IMR-90 (cell line): ENCODE results near the gene SPACDR. TPM values are rescaled to one million over a fixed set of nuclear protein-coding genes. Genes with fewer than 3 reads are reported as not detected.

Experiments used
- ATAC-seq: fragments of 200-7000 bp; cut with Tn5 transposase; 2 replicates; pipeline ENCODE4 v1.9.1; 2020; ENCODE audit warnings: low read depth, mild to moderate bottlenecking, moderate library complexity
- BruUV-seq: library from RNA; stranded (reverse); fragments of 400-500 nt; replicated peaks from 2 replicates; lab custom pipeline; 2021; lab: Mats Ljungman, UMichigan
- CTCF ChIA-PET: fragments of 300-600 bp; formaldehyde crosslinking; extraction: SDS; loops from one replicate; lab custom pipeline; 2021; ENCODE audit warnings: antibody characterized with exemption; lab: Yijun Ruan, JAX
- POLR2A ChIA-PET: fragments of 300-600 bp; sonication (Branson Sonifier 250); formaldehyde crosslinking; loops from one replicate; lab custom pipeline; 2022; ENCODE audit warnings: antibody characterized with exemption; ENCODE audit not compliant: unreplicated experiment; lab: Charles Lee
- DNase-seq: peaks from one replicate; pipeline ENCODE4 v3.0.0; 2013
- H2AFZ ChIP-seq: replicated peaks from 2 replicates; pipeline ENCODE3; 2013; ENCODE audit warnings: low read length, mild to moderate bottlenecking; ENCODE audit not compliant: poor library complexity
- H2AK5ac ChIP-seq: 2 replicates; pipeline ENCODE4 v1.6.1; 2013; ENCODE audit warnings: low read depth, low read length, inconsistent platforms
- H2AK9ac ChIP-seq: replicated peaks from 2 replicates; pipeline ENCODE3; 2013; ENCODE audit warnings: mild to moderate bottlenecking, low read depth, low read length, moderate library complexity; ENCODE audit not compliant: poor library complexity
- H2BK120ac ChIP-seq: 2 replicates; pipeline ENCODE4 v1.6.1; 2013; ENCODE audit warnings: low read depth, low read length, inconsistent platforms
- H2BK15ac ChIP-seq: 3 replicates; pipeline ENCODE4 v1.6.1; 2013; ENCODE audit warnings: low read depth, low read length, inconsistent platforms
- H2BK20ac ChIP-seq: 2 replicates; pipeline ENCODE4 v1.6.1; 2013; ENCODE audit warnings: low read depth, mild to moderate bottlenecking, inconsistent platforms, low read length, moderate library complexity
- H2BK5ac ChIP-seq: 2 replicates; pipeline ENCODE4 v1.6.1; 2013; ENCODE audit warnings: mild to moderate bottlenecking, low read depth, low read length, inconsistent platforms; ENCODE audit not compliant: poor library complexity, severe bottlenecking
- H3K14ac ChIP-seq: replicated peaks from 2 replicates; pipeline ENCODE4 v1.6.1; 2013; ENCODE audit warnings: low read depth, low read length, inconsistent platforms
- H3K18ac ChIP-seq: 2 replicates; pipeline ENCODE4 v1.6.1; 2013; ENCODE audit warnings: low read depth, low read length, control low read depth
- H3K23ac ChIP-seq: 2 replicates; pipeline ENCODE4 v1.6.1; 2013; ENCODE audit warnings: low read depth, low read length, inconsistent platforms
- H3K27ac ChIP-seq: 2 replicates; pipeline ENCODE4 v1.5.1; 2013; ENCODE audit warnings: mild to moderate bottlenecking, control low read depth, low read length; ENCODE audit not compliant: insufficient read depth
- H3K27me3 ChIP-seq: 2 replicates; pipeline ENCODE4 v1.6.1; 2013; ENCODE audit warnings: low read length; ENCODE audit not compliant: control insufficient read depth, insufficient read depth
- H3K36me3 ChIP-seq: 2 replicates; pipeline ENCODE4 v1.6.1; 2013; ENCODE audit warnings: low read length, mixed read lengths; ENCODE audit not compliant: control insufficient read depth, insufficient read depth
- H3K4ac ChIP-seq: 2 replicates; pipeline ENCODE4 v1.6.1; 2013; ENCODE audit warnings: low read depth, low read length, inconsistent platforms
- H3K4me1 ChIP-seq: 2 replicates; pipeline ENCODE4 v1.6.1; 2013; ENCODE audit warnings: low read length, mixed read lengths; ENCODE audit not compliant: control insufficient read depth, insufficient read depth
- H3K4me2 ChIP-seq: 2 replicates; pipeline ENCODE4 v1.6.1; 2013; ENCODE audit warnings: low read depth, mild to moderate bottlenecking, control low read depth, low read length, moderate library complexity
- H3K4me3 ChIP-seq: 2 replicates; pipeline ENCODE4 v1.5.1; 2013; ENCODE audit warnings: low read depth, mild to moderate bottlenecking, control low read depth, low read length, moderate library complexity; ENCODE audit not compliant: insufficient read depth
- H3K56ac ChIP-seq: 2 replicates; pipeline ENCODE4 v1.6.1; 2013; ENCODE audit warnings: low read length, inconsistent platforms; ENCODE audit not compliant: insufficient read depth; ENCODE audit errors: extremely low read depth
- H3K79me1 ChIP-seq, 2 experiments: 2 replicates each; pipeline ENCODE4 v1.6.1; 2013; ENCODE audit warnings: low read length in 2 of 2, inconsistent platforms in 1 of 2, low read depth in 1 of 2
- H3K9ac ChIP-seq: 2 replicates; pipeline ENCODE4 v1.6.1; 2013; ENCODE audit warnings: low read depth, low read length, control low read depth
- H3K9me1 ChIP-seq: 2 replicates; pipeline ENCODE4 v1.6.1; 2013; ENCODE audit warnings: low read length, inconsistent platforms; ENCODE audit not compliant: insufficient read depth
- H3K9me3 ChIP-seq: 2 replicates; pipeline ENCODE4 v1.6.1; 2013; ENCODE audit warnings: low read length; ENCODE audit not compliant: control insufficient read depth, insufficient read depth
- H4K20me1 ChIP-seq: 2 replicates; pipeline ENCODE4 v1.6.1; 2013; ENCODE audit warnings: low read length, inconsistent platforms; ENCODE audit not compliant: insufficient read depth
- H4K5ac ChIP-seq: 2 replicates; pipeline ENCODE4 v1.6.1; 2013; ENCODE audit warnings: mild to moderate bottlenecking, low read depth, low read length, control low read depth
- H4K8ac ChIP-seq, 2 experiments: 2 replicates each; pipeline ENCODE4 v1.6.1; 2013; ENCODE audit warnings: low read depth in 2 of 2, low read length in 2 of 2, control low read depth in 1 of 2, inconsistent platforms in 1 of 2
- H4K91ac ChIP-seq: 2 replicates; pipeline ENCODE4 v1.6.1; 2013; ENCODE audit warnings: low read depth, low read length, inconsistent platforms; ENCODE audit not compliant: insufficient read depth
- BHLHE40 ChIP-seq: fragments of 150-350 bp; IDR thresholded peaks from 2 replicates; pipeline ENCODE4 v1.6.1; 2016; ENCODE audit warnings: mild to moderate bottlenecking, low read depth, low read length
- CEBPB ChIP-seq: IDR thresholded peaks from 2 replicates; pipeline ENCODE4 v1.6.1; 2012; ENCODE audit warnings: low read depth, low read length, improper control_type of control experiment
- CHD1 ChIP-seq: IDR thresholded peaks from 2 replicates; pipeline ENCODE4 v1.6.1; 2012; ENCODE audit warnings: low read depth, low read length, improper control_type of control experiment
- CTCF ChIP-seq: conservative IDR thresholded peaks from 2 replicates; pipeline ENCODE4 v1.5.1; 2012; ENCODE audit warnings: mild to moderate bottlenecking, low read depth, low read length, improper control_type of control experiment
- ELK1 ChIP-seq: fragments of 150-350 bp; IDR thresholded peaks from 2 replicates; pipeline ENCODE4 v1.6.1; 2016; ENCODE audit warnings: low read depth, mild to moderate bottlenecking, low read length, moderate library complexity, borderline replicate concordance
- FOS ChIP-seq: fragments of 150-350 bp; IDR thresholded peaks from 2 replicates; pipeline ENCODE4 v1.6.1; 2016; ENCODE audit warnings: low read depth, low read length
- MAFK ChIP-seq: IDR thresholded peaks from 2 replicates; pipeline ENCODE4 v1.6.1; 2012; ENCODE audit warnings: low read depth, low read length, improper control_type of control experiment
- MAZ ChIP-seq: IDR thresholded peaks from 2 replicates; pipeline ENCODE4 v1.6.1; 2012; ENCODE audit warnings: low read depth, mild to moderate bottlenecking, low read length, improper control_type of control experiment, moderate library complexity, borderline replicate concordance
- MXI1 ChIP-seq: IDR thresholded peaks from 2 replicates; pipeline ENCODE4 v1.6.1; 2012; ENCODE audit warnings: low read depth, mild to moderate bottlenecking, low read length, moderate library complexity, borderline replicate concordance
- NFE2L2 ChIP-seq: fragments of 150-350 bp; IDR thresholded peaks from 2 replicates; pipeline ENCODE4 v1.6.1; 2016; ENCODE audit warnings: low read depth, mild to moderate bottlenecking, low read length
- POLR2A ChIP-seq: IDR thresholded peaks from 2 replicates; pipeline ENCODE4 v1.6.1; 2012; ENCODE audit warnings: mild to moderate bottlenecking, low read depth, low read length
- RAD21 ChIP-seq: IDR thresholded peaks from 2 replicates; pipeline ENCODE4 v1.6.1; 2012; ENCODE audit warnings: low read length, improper control_type of control experiment
- RCOR1 ChIP-seq: IDR thresholded peaks from 2 replicates; pipeline ENCODE4 v1.6.1; 2012; ENCODE audit warnings: mild to moderate bottlenecking, low read length, improper control_type of control experiment; ENCODE audit not compliant: insufficient replicate concordance
- RFX5 ChIP-seq: IDR thresholded peaks from 2 replicates; pipeline ENCODE4 v1.8.0; 2012; ENCODE audit warnings: low read depth, mild to moderate bottlenecking, low read length, moderate library complexity
- SMC3 ChIP-seq: fragments of 150-350 bp; IDR thresholded peaks from 2 replicates; pipeline ENCODE4 v1.6.1; 2016; ENCODE audit warnings: low read depth, mild to moderate bottlenecking, antibody characterized with exemption, low read length, moderate library complexity
- USF2 ChIP-seq: fragments of 150-350 bp; IDR thresholded peaks from 2 replicates; pipeline ENCODE4 v1.6.1; 2017; ENCODE audit warnings: mild to moderate bottlenecking, antibody characterized with exemption, low read length, low read depth
- WGBS, 2 experiments: methylation state at CpG; one replicate each; pipeline versions ENCODE4 v1.1.5 to v1.1.7; 2013; ENCODE audit warnings: missing lambda C conversion rate in 2 of 2; ENCODE audit not compliant: insufficient read length in 1 of 2; ENCODE audit errors: extremely low coverage in 2 of 2; 5-methylcytosine and 5-hydroxymethylcytosine counted together
- dilution Hi-C: fragments of 300-500 bp; cut with HindIII; formaldehyde crosslinking; loops from one replicate; pipeline ENCODE4 v1.14.3; 2018; ENCODE audit warnings: low sequenced_read_pairs; ENCODE audit not compliant: unreplicated experiment
- in situ Hi-C: fragments of 300-500 bp; cut with MboI; formaldehyde crosslinking; loops from 3 replicates; pipeline ENCODE4 v1.14.3; 2019; ENCODE audit warnings: low sequenced_read_pairs, inconsistent platforms, mixed read lengths
- intact Hi-C: fragments of 100-400 bp; cut with micrococcal nuclease; formaldehyde crosslinking; loops from 2 replicates; pipeline ENCODE4 v1.10.0; 2022
- polyA plus RNA-seq, 3 experiments: library from polyadenylated mRNA; depleted of rRNA; stranded (reverse); fragments of >200 nt; gene quantifications; 2 replicates each; pipeline ENCODE4 v1.2.3, GENCODE V29; 2012; ENCODE audit warnings: low replicate concordance in 1 of 3
- total RNA-seq: library from RNA; depleted of rRNA; stranded (reverse); fragments of >200 nt; gene quantifications from 2 replicates; pipeline ENCODE4 v1.2.3, GENCODE V29; 2012

The SPACDR gene
- total and polyA plus RNA-seq, 2 of the 4 experiments (the other 2 are of a cell fraction) = 0.54 to 2.1 TPM

GRCh38 chr7:100411101-100411500, 53.0 kb downstream of the SPACDR start:
- dilution Hi-C loops (no loop called here), intact Hi-C loops (no loop called here), in situ Hi-C loops (no loop called here)
- no peak for TF ChIP-seq CHD1
- TF ChIP-seq CEBPB = no peak
- no peak for TF ChIP-seq RAD21
- TF ChIP-seq MXI1 = no peak
- no peak for TF ChIP-seq ELK1
- TF ChIP-seq CTCF = no peak
- TF ChIP-seq MAZ = no peak
- TF ChIP-seq RCOR1 = no peak
- TF ChIP-seq FOS = no peak
- TF ChIP-seq RFX5 = no peak
- TF ChIP-seq SMC3 = no peak
- no peak for TF ChIP-seq NFE2L2
- no peak for TF ChIP-seq POLR2A
- TF ChIP-seq USF2 = no peak
- no peak for TF ChIP-seq BHLHE40
- no peak for TF ChIP-seq MAFK
- no peak overlapping the region for H4K5ac ChIP-seq
- H2BK5ac ChIP-seq = no peak overlapping the region
- H4K91ac ChIP-seq = no peak overlapping the region
- no peak overlapping the region for H2AFZ ChIP-seq
- no peak overlapping the region for H2AK9ac ChIP-seq
- no peaks in the 10 kb centered on the region for H3K79me1 ChIP-seq
- no peak overlapping the region for H3K4me3 ChIP-seq
- no peak overlapping the region for H3K9ac ChIP-seq
- no peak overlapping the region for H3K27ac ChIP-seq
- no peaks in the 10 kb centered on the region for H4K20me1 ChIP-seq
- H3K14ac ChIP-seq = no peak overlapping the region
- no peaks in the 10 kb centered on the region for H3K36me3 ChIP-seq
- DNase-seq (no peak), ATAC-seq (no peak)
- H3K23ac ChIP-seq = no peak overlapping the region
- no peak overlapping the region for H3K56ac ChIP-seq
- no peaks in the 10 kb centered on the region for H3K9me1 ChIP-seq
- H3K4me1 ChIP-seq = no peaks in the 10 kb centered on the region; the same call in 1 of the 2 replicates
- WGBS, 2 experiments = 100% methylated on average over 1 of the region's 6 CpGs; no CpG with 5 or more reads in 1 of the 2 experiments
- BruUV-seq = no TSS peak
- H3K4me2 ChIP-seq = no peak overlapping the region
- H4K8ac ChIP-seq = no peak overlapping the region
- no peak overlapping the region for H2AK5ac ChIP-seq
- no peak overlapping the region for H3K18ac ChIP-seq
- H2BK15ac ChIP-seq = no peak overlapping the region
- ChIA-PET POLR2A (no interaction called here), CTCF (no interaction called here)
- peaks cover 34% of the 10 kb centered on the region for H3K27me3 ChIP-seq
- no peak overlapping the region for H2BK120ac ChIP-seq
- H3K9me3 ChIP-seq = no peaks in the 10 kb centered on the region
- no peak overlapping the region for H2BK20ac ChIP-seq
- no peak overlapping the region for H3K4ac ChIP-seq
